A549 (cell line): ENCODE measurements around the gene FBXO7. TPM values are rescaled to one million over a fixed set of nuclear protein-coding genes. Genes with fewer than 3 reads are reported as not detected.

Experiments
- ATAC-seq, 2 experiments: fragments of 200-7000 bp in 1 of 2; fragments of >200 bp in 1 of 2; cut with Nextera tagmentation in 1 of 2; cut with Tn5 transposase in 1 of 2; 3 replicates each; pipeline versions ENCODE4 v1.8.0 to v1.9.1; 2018 to 2020; ENCODE audit warnings: mild to moderate bottlenecking in 1 of 2, moderate library complexity in 1 of 2
- CTCF ChIA-PET: fragments of 300-600 bp; sonication (Branson Sonifier 250); formaldehyde crosslinking; extraction: SDS; loops from one replicate; lab custom pipeline; 2021; ENCODE audit warnings: antibody characterized with exemption, inconsistent platforms; lab: Yijun Ruan, JAX
- POLR2A ChIA-PET: fragments of 350-600 bp; formaldehyde crosslinking; extraction: SDS; loops from one replicate; lab custom pipeline; 2021; ENCODE audit warnings: antibody characterized with exemption, inconsistent platforms; lab: Yijun Ruan, JAX
- DNase-seq, 2 experiments: peaks; one replicate each; pipeline versions ENCODE4 v3.0.0 to v3.0.0-alpha.2; 2011 to 2016; ENCODE audit warnings: low read depth in 1 of 2, low spot score in 1 of 2
- FAIRE-seq: peaks from 2 replicates; lab custom pipeline; 2011; peaks lifted over from hg19 to GRCh38; lab: Jason Lieb, UNC
- H3K27ac ChIP-seq, 2 experiments: fragments of >200 bp; sonication (Bioruptor Twin); formaldehyde crosslinking; 3 replicates each; pipeline ENCODE4 v1.5.1; 2016 to 2017
- H3K4me1 ChIP-seq: fragments of >200 bp; sonication (Bioruptor Twin); formaldehyde crosslinking; 3 replicates; pipeline ENCODE4 v1.6.1; 2016
- H3K4me2 ChIP-seq: fragments of >200 bp; sonication (Bioruptor Twin); formaldehyde crosslinking; 3 replicates; pipeline ENCODE4 v1.6.1; 2016
- H3K4me3 ChIP-seq: fragments of >200 bp; sonication (Bioruptor Twin); formaldehyde crosslinking; 3 replicates; pipeline ENCODE4 v1.5.1; 2016
- H3K9me3 ChIP-seq: fragments of >200 bp; sonication (Bioruptor Twin); formaldehyde crosslinking; 3 replicates; pipeline ENCODE4 v1.6.1; 2016
- ATOH8 ChIP-seq: fragments of 250-450 bp; sonication (Bioruptor Pico); IDR thresholded peaks from 2 replicates; pipeline ENCODE4 v1.5.0; 2020; ENCODE audit warnings: low read depth, mild to moderate bottlenecking, moderate library complexity
- CHD2 ChIP-seq: fragments of 150-350 bp; IDR thresholded peaks from 2 replicates; pipeline ENCODE4 v1.6.1; 2014; ENCODE audit warnings: low read length; ENCODE audit not compliant: partially characterized antibody
- E2F6 ChIP-seq: IDR thresholded peaks from 2 replicates; pipeline ENCODE4 v1.6.1; 2012; ENCODE audit warnings: low read depth, borderline replicate concordance
- EP300 ChIP-seq, 2 experiments: fragments of >200 bp; sonication (Bioruptor Twin); formaldehyde crosslinking; IDR thresholded peaks; 2 replicates in 1 of 2; 3 replicates in 1 of 2; pipeline ENCODE4 v1.6.1; 2016 to 2017
- FOSB ChIP-seq: fragments of 250-450 bp; sonication (Bioruptor Pico); IDR thresholded peaks from 2 replicates; pipeline ENCODE4 v1.5.0; 2020; ENCODE audit warnings: mild to moderate bottlenecking, moderate library complexity
- FOXS1 ChIP-seq: fragments of 250-450 bp; sonication (Bioruptor Pico); IDR thresholded peaks from 2 replicates; pipeline ENCODE4 v1.5.0; 2020; ENCODE audit warnings: mild to moderate bottlenecking, moderate library complexity
- GATA3 ChIP-seq: IDR thresholded peaks from 2 replicates; pipeline ENCODE4 v1.6.1; 2012; ENCODE audit warnings: borderline replicate concordance
- HMGXB4 ChIP-seq: fragments of 250-450 bp; sonication (Bioruptor Pico); IDR thresholded peaks from 2 replicates; pipeline ENCODE4 v1.5.0; 2021; ENCODE audit warnings: mild to moderate bottlenecking, moderate library complexity, borderline replicate concordance
- HOXA7 ChIP-seq: fragments of 250-450 bp; sonication (Bioruptor Pico); IDR thresholded peaks from 2 replicates; pipeline ENCODE4 v1.5.0; 2020; ENCODE audit warnings: mild to moderate bottlenecking, moderate library complexity
- JUNB ChIP-seq: fragments of >200 bp; sonication (Bioruptor Twin); formaldehyde crosslinking; IDR thresholded peaks from 2 replicates; pipeline ENCODE4 v1.6.1; 2016
- KDM1A ChIP-seq: fragments of 200-600 bp; sonication (generic); IDR thresholded peaks from 2 replicates; pipeline ENCODE4 v1.6.1; 2016; ENCODE audit warnings: low read depth, mild to moderate bottlenecking
- MAZ ChIP-seq: fragments of 150-350 bp; IDR thresholded peaks from 2 replicates; pipeline ENCODE4 v1.6.1; 2014; ENCODE audit warnings: antibody characterized with exemption, low read depth, low read length, borderline replicate concordance
- NPAS2 ChIP-seq: fragments of 250-450 bp; sonication (Bioruptor Pico); IDR thresholded peaks from 2 replicates; pipeline ENCODE4 v1.8.0; 2022; ENCODE audit warnings: mild to moderate bottlenecking, moderate library complexity, borderline replicate concordance
- PBX3 ChIP-seq: IDR thresholded peaks from 2 replicates; pipeline ENCODE4 v1.6.1; 2012
- RAD21 ChIP-seq, 2 experiments: fragments of >200 bp in 1 of 2; sonication (Bioruptor Twin) in 1 of 2; formaldehyde crosslinking in 1 of 2; IDR thresholded peaks in 1 of 2; conservative IDR thresholded peaks in 1 of 2; 2 replicates in 1 of 2; 3 replicates in 1 of 2; pipeline ENCODE4 v1.6.1; 2012 to 2018; ENCODE audit warnings: inconsistent platforms in 1 of 2
- RNF2 ChIP-seq: fragments of 200-600 bp; sonication (generic); IDR thresholded peaks from 2 replicates; pipeline ENCODE4 v1.6.1; 2016; ENCODE audit warnings: low read depth, mild to moderate bottlenecking, antibody characterized with exemption, moderate library complexity, borderline replicate concordance
- TFCP2L1 ChIP-seq: fragments of 250-450 bp; sonication (Bioruptor Pico); IDR thresholded peaks from 2 replicates; pipeline ENCODE4 v1.5.0; 2021; ENCODE audit warnings: mild to moderate bottlenecking
- ZC3H11A ChIP-seq: fragments of 450-650 bp; IDR thresholded peaks from 2 replicates; pipeline ENCODE4 v1.6.1; 2014; ENCODE audit warnings: antibody characterized with exemption, mild to moderate bottlenecking
- ZFP36 ChIP-seq: fragments of 450-650 bp; IDR thresholded peaks from 2 replicates; pipeline ENCODE4 v1.6.1; 2014; ENCODE audit warnings: borderline replicate concordance; ENCODE audit not compliant: partially characterized antibody
- ZNF302 ChIP-seq: fragments of 250-450 bp; sonication (Bioruptor Pico); IDR thresholded peaks from 2 replicates; pipeline ENCODE4 v1.9.0; 2021; ENCODE audit warnings: inconsistent platforms, mild to moderate bottlenecking, moderate library complexity
- WGBS: methylation state at CpG from one replicate; pipeline ENCODE4 v1.1.6; 2017; ENCODE audit errors: missing lambda C conversion rate; 5-methylcytosine and 5-hydroxymethylcytosine counted together
- polyA plus RNA-seq, 4 experiments: library from polyadenylated mRNA; depleted of rRNA in 3 of 4; stranded (reverse); fragments of >200 nt; fragmentation: RNase III in 1 of 4; extraction: RNeasy Plus Mini Kit Qiagen cat#74134 plus additional on column Dnase treatment in 1 of 4; gene quantifications; 2 replicates in 3 of 4; 3 replicates in 1 of 4; pipeline ENCODE4 v1.2.3, GENCODE V29; 2011 to 2017
- TF ChIP-seq, protein P1 (sequence below): IDR thresholded peaks from 2 replicates; pipeline ENCODE4 v1.6.1; 2012
- TF ChIP-seq, protein P2 (sequence below): fragments of 150-350 bp; IDR thresholded peaks from 2 replicates; pipeline ENCODE4 v1.6.1; 2014; ENCODE audit warnings: low read depth, mild to moderate bottlenecking, low read length
- TF ChIP-seq, protein P3 (sequence below): fragments of 200-600 bp; sonication (generic); IDR thresholded peaks from 2 replicates; pipeline ENCODE4 v1.6.1; 2016; ENCODE audit warnings: antibody characterized with exemption, mild to moderate bottlenecking, moderate library complexity

FBXO7 gene
- polyA plus RNA-seq, 2 of the 4 experiments (the other 2 are of a cell fraction) = 58.0 to 131 TPM

DNA sequence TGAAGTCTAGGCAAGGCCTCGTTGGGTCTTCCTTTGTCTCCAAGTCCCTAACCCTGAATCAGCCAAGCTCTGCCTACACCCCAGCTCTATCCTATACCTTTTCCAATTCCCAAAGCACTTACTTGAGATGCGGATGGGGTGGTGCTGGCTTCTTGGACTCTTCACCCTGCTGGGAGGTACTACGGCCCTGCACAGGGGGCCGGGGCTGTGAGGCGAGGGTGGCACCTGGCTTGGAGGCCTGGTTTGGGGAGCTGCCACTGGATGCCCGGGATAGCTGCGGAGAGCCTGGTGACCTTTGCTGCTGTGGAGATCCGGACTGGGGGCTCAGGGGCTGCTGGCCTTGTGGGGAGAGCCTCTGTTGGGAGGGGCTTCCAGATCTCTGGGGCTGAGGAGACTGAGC is 43.3 kb downstream of the FBXO7 start:
- Histone ChIP-seq H3K27ac (no peak overlapping the region), H3K4me3 (no peak overlapping the region), H3K9me3 (no peaks in the 10 kb centered on the region), H3K4me2 (no peak overlapping the region), H3K4me1 (no peaks in the 10 kb centered on the region)
- TF ChIP-seq, protein P1, sequence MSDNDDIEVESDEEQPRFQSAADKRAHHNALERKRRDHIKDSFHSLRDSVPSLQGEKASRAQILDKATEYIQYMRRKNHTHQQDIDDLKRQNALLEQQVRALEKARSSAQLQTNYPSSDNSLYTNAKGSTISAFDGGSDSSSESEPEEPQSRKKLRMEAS = no peak
- TF ChIP-seq NPAS2 (CRISPR knock-in tag) = no peak
- no peak for TF ChIP-seq KDM1A
- TF ChIP-seq ATOH8 (CRISPR knock-in tag) = no peak
- TF ChIP-seq, protein P2, sequence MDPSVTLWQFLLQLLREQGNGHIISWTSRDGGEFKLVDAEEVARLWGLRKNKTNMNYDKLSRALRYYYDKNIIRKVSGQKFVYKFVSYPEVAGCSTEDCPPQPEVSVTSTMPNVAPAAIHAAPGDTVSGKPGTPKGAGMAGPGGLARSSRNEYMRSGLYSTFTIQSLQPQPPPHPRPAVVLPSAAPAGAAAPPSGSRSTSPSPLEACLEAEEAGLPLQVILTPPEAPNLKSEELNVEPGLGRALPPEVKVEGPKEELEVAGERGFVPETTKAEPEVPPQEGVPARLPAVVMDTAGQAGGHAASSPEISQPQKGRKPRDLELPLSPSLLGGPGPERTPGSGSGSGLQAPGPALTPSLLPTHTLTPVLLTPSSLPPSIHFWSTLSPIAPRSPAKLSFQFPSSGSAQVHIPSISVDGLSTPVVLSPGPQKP = no peak
- TF ChIP-seq JUNB = no peak
- no peak for TF ChIP-seq HMGXB4 (CRISPR knock-in tag)
- no peak for TF ChIP-seq TFCP2L1 (CRISPR knock-in tag)
- TF ChIP-seq PBX3 = no peak
- TF ChIP-seq FOXS1 (CRISPR knock-in tag) = no peak
- TF ChIP-seq MAZ = no peak
- TF ChIP-seq FOSB (CRISPR knock-in tag) = no peak
- no peak for TF ChIP-seq ZNF302
- TF ChIP-seq ZC3H11A = no peak
- DNase-seq (no peak), FAIRE-seq (no peak), ATAC-seq (no peak)
- ChIA-PET CTCF (interaction anchor here (1.2 to 3.7 kb wide), 3 partner anchors 9 to 279 kb away, joined by 3 to 25 read pairs (median 5); no protein-coding TSS in a partner anchor), POLR2A (no interaction called here)
- whole genome bisulfite sequencing = 68% methylated on average over 2 of the region's 8 CpGs

DNA sequence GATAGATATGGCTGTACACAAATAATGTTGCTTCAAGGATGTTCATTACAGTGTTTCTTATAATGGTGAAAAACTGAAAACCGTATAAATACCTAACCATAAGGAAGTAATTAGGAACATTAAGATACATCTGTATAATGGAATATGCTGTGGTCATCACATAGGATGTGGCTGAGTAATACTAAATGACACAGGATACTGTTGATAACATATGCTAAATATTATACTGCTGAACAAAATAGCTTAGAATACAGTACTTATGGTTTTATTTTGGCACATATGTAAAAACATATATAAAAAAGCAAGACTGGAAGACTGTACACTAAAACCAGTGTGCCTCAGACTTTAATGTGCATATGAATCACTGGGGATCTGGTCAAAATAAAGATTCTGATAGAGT is 43.8 kb downstream of the FBXO7 start:
- WGBS = 71% methylated on average over 1 of the region's 1 CpG
- H3K4me2 ChIP-seq = no peak overlapping the region
- ChIA-PET POLR2A (no interaction called here), CTCF (interaction anchor here (1.2 to 3.7 kb wide), 3 partner anchors 10 to 278 kb away, joined by 3 to 25 read pairs (median 5); no protein-coding TSS in a partner anchor)
- FAIRE-seq (no peak), DNase-seq (no peak), ATAC-seq (no peak)
- no peaks in the 10 kb centered on the region for H3K4me1 ChIP-seq
- no peak overlapping the region for H3K27ac ChIP-seq
- no peaks in the 10 kb centered on the region for H3K9me3 ChIP-seq
- no peak overlapping the region for H3K4me3 ChIP-seq
- TF ChIP-seq RNF2 = no peak
- TF ChIP-seq CHD2 = no peak
- TF ChIP-seq HOXA7 (CRISPR knock-in tag) = no peak
- no peak for TF ChIP-seq GATA3
- no peak for TF ChIP-seq ZFP36
- TF ChIP-seq E2F6 = no peak
- no peak for TF ChIP-seq RAD21 (conservative IDR thresholded peaks at IDR 0.05 in 1 of 2, IDR thresholded peaks at IDR 0.05 in 1 of 2)
- TF ChIP-seq, protein P3, sequence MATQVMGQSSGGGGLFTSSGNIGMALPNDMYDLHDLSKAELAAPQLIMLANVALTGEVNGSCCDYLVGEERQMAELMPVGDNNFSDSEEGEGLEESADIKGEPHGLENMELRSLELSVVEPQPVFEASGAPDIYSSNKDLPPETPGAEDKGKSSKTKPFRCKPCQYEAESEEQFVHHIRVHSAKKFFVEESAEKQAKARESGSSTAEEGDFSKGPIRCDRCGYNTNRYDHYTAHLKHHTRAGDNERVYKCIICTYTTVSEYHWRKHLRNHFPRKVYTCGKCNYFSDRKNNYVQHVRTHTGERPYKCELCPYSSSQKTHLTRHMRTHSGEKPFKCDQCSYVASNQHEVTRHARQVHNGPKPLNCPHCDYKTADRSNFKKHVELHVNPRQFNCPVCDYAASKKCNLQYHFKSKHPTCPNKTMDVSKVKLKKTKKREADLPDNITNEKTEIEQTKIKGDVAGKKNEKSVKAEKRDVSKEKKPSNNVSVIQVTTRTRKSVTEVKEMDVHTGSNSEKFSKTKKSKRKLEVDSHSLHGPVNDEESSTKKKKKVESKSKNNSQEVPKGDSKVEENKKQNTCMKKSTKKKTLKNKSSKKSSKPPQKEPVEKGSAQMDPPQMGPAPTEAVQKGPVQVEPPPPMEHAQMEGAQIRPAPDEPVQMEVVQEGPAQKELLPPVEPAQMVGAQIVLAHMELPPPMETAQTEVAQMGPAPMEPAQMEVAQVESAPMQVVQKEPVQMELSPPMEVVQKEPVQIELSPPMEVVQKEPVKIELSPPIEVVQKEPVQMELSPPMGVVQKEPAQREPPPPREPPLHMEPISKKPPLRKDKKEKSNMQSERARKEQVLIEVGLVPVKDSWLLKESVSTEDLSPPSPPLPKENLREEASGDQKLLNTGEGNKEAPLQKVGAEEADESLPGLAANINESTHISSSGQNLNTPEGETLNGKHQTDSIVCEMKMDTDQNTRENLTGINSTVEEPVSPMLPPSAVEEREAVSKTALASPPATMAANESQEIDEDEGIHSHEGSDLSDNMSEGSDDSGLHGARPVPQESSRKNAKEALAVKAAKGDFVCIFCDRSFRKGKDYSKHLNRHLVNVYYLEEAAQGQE = no peak
- TF ChIP-seq, protein P2 = no peak
- TF ChIP-seq ATOH8 (CRISPR knock-in tag) = no peak
- TF ChIP-seq MAZ = no peak
- no peak for TF ChIP-seq EP300 (IDR thresholded peaks at IDR 0.05)
- no peak for TF ChIP-seq NPAS2 (CRISPR knock-in tag)
